MCF 10A (cell line): ENCODE data around the gene POLR1F. TPM values are rescaled to one million over a fixed set of nuclear protein-coding genes. Genes with fewer than 3 reads are reported as not detected.

ENCODE experiments used
- BruUV-seq: library from RNA; stranded (reverse); fragments of 400-500 nt; replicated peaks from 2 replicates; lab custom pipeline; 2021; lab: Mats Ljungman, UMichigan
- CTCF ChIA-PET: fragments of 300-600 bp; sonication (Branson Sonifier 250); formaldehyde crosslinking; extraction: SDS; loops from one replicate; lab custom pipeline; 2021; ENCODE audit warnings: antibody characterized with exemption, inconsistent platforms; lab: Yijun Ruan, JAX
- POLR2A ChIA-PET: fragments of 300-600, 350-650 bp; sonication (Branson Sonifier 250); formaldehyde crosslinking; extraction: SDS; loops from one replicate; lab custom pipeline; 2020; ENCODE audit warnings: antibody characterized with exemption, inconsistent platforms; lab: Yijun Ruan, JAX
- DNase-seq: peaks from one replicate; pipeline ENCODE4 v3.0.0-alpha.2; 2018; ENCODE audit not compliant: unreplicated experiment
- H3K27ac Mint-ChIP-seq: one replicate; pipeline ENCODE4 v1.8.0; 2022; ENCODE audit warnings: mild to moderate bottlenecking, low read depth, mixed read lengths; ENCODE audit not compliant: unreplicated experiment
- H3K27me3 Mint-ChIP-seq: one replicate; pipeline ENCODE4 v1.8.0; 2022; ENCODE audit warnings: mixed read lengths; ENCODE audit not compliant: insufficient read depth, unreplicated experiment
- H3K36me3 Mint-ChIP-seq: one replicate; pipeline ENCODE4 v1.8.0; 2022; ENCODE audit warnings: mild to moderate bottlenecking, moderate library complexity, mixed read lengths; ENCODE audit not compliant: insufficient read depth, unreplicated experiment
- H3K4me1 Mint-ChIP-seq: one replicate; pipeline ENCODE4 v1.8.0; 2022; ENCODE audit warnings: mixed read lengths; ENCODE audit not compliant: insufficient read depth, unreplicated experiment
- H3K4me3 Mint-ChIP-seq: one replicate; pipeline ENCODE4 v1.8.0; 2022; ENCODE audit warnings: mild to moderate bottlenecking, moderate library complexity, mixed read lengths; ENCODE audit not compliant: unreplicated experiment
- H3K9me3 Mint-ChIP-seq: one replicate; pipeline ENCODE4 v1.8.0; 2022; ENCODE audit warnings: mixed read lengths; ENCODE audit not compliant: unreplicated experiment
- CTCF ChIP-seq: fragments of 200-600 bp; IDR thresholded peaks from one replicate; pipeline ENCODE4 v1.8.0; 2022; ENCODE audit warnings: antibody characterized with exemption, mild to moderate bottlenecking; ENCODE audit not compliant: unreplicated experiment
- intact Hi-C: fragments of 100-400 bp; cut with micrococcal nuclease; formaldehyde crosslinking; loops from 2 replicates; pipeline ENCODE4 v1.14.1; 2022
- total RNA-seq: library from RNA; stranded (reverse); gene quantifications from 2 replicates; pipeline ENCODE4 v1.2.3, GENCODE V29; 2022

The POLR1F gene
- total RNA-seq, 1 experiment from 2014 or later: 22.8 TPM

- H3K4me3 Mint-ChIP-seq: no peak overlapping the region
- H3K9me3 Mint-ChIP-seq: no peaks in the 10 kb centered on the region
- H3K36me3 Mint-ChIP-seq: no peaks in the 10 kb centered on the region
- H3K27me3 Mint-ChIP-seq: peaks cover 22% of the 10 kb centered on the region
- POLR2A ChIA-PET: interaction anchor here (0.7 kb wide), 1 partner anchor 649 kb away, joined by 3 read pairs; no protein-coding TSS in a partner anchor
- no peaks in the 10 kb centered on the region for H3K4me1 Mint-ChIP-seq
- no peak overlapping the region for H3K27ac Mint-ChIP-seq
- BruUV-seq: no TSS peak
- TF ChIP-seq CTCF: no peak
- CTCF ChIA-PET: interaction anchor here (2.3 to 2.5 kb wide), 2 partner anchors 12 to 16 kb away, joined by 10 to 21 read pairs; partner anchors contain the start of gene POLR1F
- intact Hi-C loops: no loop called here
- no peak for DNase-seq
Measured at GRCh38 chr7:19725770-19726169, 16.9 kb upstream of the POLR1F start.

- DNase-seq: no peak
- intact Hi-C loops: no loop called here
- no peaks in the 10 kb centered on the region for H3K27me3 Mint-ChIP-seq
- no TSS peak for BruUV-seq
- no peaks in the 10 kb centered on the region for H3K9me3 Mint-ChIP-seq
- H3K27ac Mint-ChIP-seq: no peak overlapping the region
- ChIA-PET POLR2A (interaction anchor here (2.2 kb wide), 1 partner anchor 883 kb away, joined by 9 read pairs; no protein-coding TSS in a partner anchor), CTCF (interaction anchor here (0.7 to 9.1 kb wide), 9 partner anchors 26 to 1124 kb away, joined by 3 to 121 read pairs (median 5); no protein-coding TSS in a partner anchor)
- no peaks in the 10 kb centered on the region for H3K36me3 Mint-ChIP-seq
- H3K4me1 Mint-ChIP-seq: peaks cover 5% of the 10 kb centered on the region
- TF ChIP-seq CTCF: no peak
- no peak overlapping the region for H3K4me3 Mint-ChIP-seq
Measured at GRCh38 chr7:19715499-19715898, 6.7 kb upstream of the POLR1F start.

- Mint-ChIP-seq H3K36me3 (no peaks in the 10 kb centered on the region), H3K4me3 (no peak overlapping the region), H3K9me3 (no peaks in the 10 kb centered on the region), H3K4me1 (peaks cover 16% of the 10 kb centered on the region), H3K27ac (no peak overlapping the region), H3K27me3 (no peaks in the 10 kb centered on the region)
- peak; percentile 58 for DNase-seq
- no TSS peak for BruUV-seq
- ChIA-PET CTCF (interaction anchor here (0.6 to 9.1 kb wide), 30 partner anchors 13 to 1662 kb away, joined by 3 to 121 read pairs (median 4); no protein-coding TSS in a partner anchor), POLR2A (interaction anchor here (0.7 to 2.2 kb wide), 3 partner anchors 617 to 939 kb away, joined by 3 to 9 read pairs (median 7); partner anchors contain the start of gene ITGB8)
- peak; percentile 47 for TF ChIP-seq CTCF
- intact Hi-C loops: loop anchor here (1.0 to 5.0 kb wide), 4 partner anchors 34 to 1539 kb away; no protein-coding TSS in a partner anchor
Measured at GRCh38 chr7:19713676-19714075, 4.8 kb upstream of the POLR1F start.

GRCh38 chr7:19709249-19709578 lies 377 bp upstream of the POLR1F start:
- POLR2A ChIA-PET: interaction anchor here (0.6 to 2.5 kb wide), 32 partner anchors 9 to 1137 kb away, joined by 3 to 18 read pairs (median 4); partner anchors contain the start of gene ITGB8
- Mint-ChIP-seq H3K4me1 (peaks cover 42% of the 10 kb centered on the region), H3K4me3 (peak overlapping the region; percentile 97), H3K27me3 (no peaks in the 10 kb centered on the region), H3K27ac (peak overlapping the region; percentile 94), H3K9me3 (no peaks in the 10 kb centered on the region), H3K36me3 (peaks cover under 1% of the 10 kb centered on the region)
- no peak for DNase-seq
- intact Hi-C loops: no loop called here
- CTCF ChIA-PET: interaction anchor here (0.5 to 9.1 kb wide), 31 partner anchors 8 to 1155 kb away, joined by 3 to 121 read pairs (median 3); no protein-coding TSS in a partner anchor
- no peak for TF ChIP-seq CTCF
- BruUV-seq: no TSS peak
